HG02885 (cell line): ENCODE measurements around the gene TBX4.
"Not testable (repeated sequence)": the region's sequence is repeated elsewhere in the genome, so short reads cannot be mapped to it uniquely, and the experiment has no call there.

Experiments
- ATAC-seq: cut with Tn5 transposase; IDR thresholded peaks from one replicate; pipeline ENCODE4 v1.9.1; 2021; ENCODE audit warnings: mild to moderate bottlenecking; ENCODE audit not compliant: unreplicated experiment, poor library complexity

Gene TBX4

GRCh38 chr17:61517265-61517664 lies 65.0 kb downstream of the TBX4 start:
- no peak for ATAC-seq

GRCh38 chr17:61517843-61518606 lies 65.8 kb downstream of the TBX4 start:
- ATAC-seq: no peak

DNA sequence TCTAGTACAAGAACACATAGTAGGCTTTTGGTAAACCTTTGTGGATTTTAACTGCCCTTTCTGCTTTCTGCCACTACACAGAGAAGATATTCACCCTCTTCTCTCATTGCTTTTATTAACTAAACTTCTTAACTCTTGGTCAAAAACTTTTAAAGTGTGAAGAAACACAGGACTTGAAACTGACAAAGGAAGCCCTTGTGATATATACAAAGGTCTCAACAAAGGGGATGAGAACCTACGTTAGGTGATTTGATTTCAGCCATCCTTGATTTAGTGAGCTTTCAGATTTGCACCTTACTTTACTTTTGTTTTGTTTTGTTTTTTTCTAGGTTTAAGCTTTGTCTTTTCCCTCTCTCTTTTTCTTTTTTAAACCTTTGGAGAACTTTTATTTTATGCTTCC lies 66.9 kb downstream of the TBX4 start:
- ATAC-seq: no peak

DNA sequence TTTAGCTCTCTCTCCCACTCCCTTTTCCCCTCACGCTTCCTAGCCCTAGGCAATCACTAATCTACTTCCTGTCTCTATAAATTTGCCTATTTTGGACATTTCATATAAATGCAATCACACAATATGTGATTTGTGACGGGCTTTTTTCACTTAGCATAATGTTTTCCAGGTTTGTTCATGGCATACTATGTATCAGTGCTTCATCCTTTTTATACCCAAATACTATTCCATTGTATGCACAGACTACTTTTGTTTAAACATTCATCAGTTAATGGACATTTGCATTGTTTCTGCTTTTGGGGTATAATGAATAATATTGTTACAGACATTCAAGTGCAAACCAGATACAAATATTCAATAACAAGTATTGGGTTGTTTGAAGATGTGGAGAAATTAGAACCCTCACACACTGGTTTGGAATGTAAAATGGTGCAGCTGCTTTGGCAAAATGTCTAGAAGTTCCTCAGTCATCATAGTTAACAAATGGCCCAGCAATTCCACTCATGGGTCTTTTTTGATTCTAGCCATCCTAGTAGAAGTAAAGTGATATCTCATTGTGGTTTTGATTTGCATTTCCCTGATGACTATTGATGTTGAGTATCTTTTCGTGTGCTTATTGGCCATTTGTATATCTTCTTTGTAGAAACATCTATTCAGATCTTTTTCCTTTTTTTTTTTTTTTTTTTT lies 67.7 kb downstream of the TBX4 start:
- ATAC-seq: no peak

DNA sequence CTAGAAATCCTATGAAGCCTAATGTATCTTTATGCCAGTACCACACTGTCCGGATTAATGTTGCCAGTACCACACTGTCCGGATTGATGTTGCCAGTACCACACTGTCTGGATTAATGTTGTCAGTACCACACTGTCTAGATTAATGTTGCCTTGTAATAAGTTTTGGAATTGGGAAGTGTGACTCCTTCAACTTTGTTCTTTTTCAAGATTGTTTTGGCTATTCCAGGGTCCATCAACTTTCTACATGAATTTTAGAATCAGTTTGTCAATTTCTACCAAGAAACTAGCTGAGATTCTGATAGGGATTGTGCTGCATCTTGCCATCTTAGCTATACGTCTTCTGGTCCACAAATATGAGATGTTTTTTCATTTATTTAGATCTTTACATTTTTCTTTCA lies 68.7 kb downstream of the TBX4 start:
- ATAC-seq: no peak

GRCh38 chr17:61522088-61522487 lies 69.9 kb downstream of the TBX4 start:
- ATAC-seq: no peak

GRCh38 chr17:61524319-61524718 lies 72.1 kb downstream of the TBX4 start:
- ATAC-seq: no peak

DNA sequence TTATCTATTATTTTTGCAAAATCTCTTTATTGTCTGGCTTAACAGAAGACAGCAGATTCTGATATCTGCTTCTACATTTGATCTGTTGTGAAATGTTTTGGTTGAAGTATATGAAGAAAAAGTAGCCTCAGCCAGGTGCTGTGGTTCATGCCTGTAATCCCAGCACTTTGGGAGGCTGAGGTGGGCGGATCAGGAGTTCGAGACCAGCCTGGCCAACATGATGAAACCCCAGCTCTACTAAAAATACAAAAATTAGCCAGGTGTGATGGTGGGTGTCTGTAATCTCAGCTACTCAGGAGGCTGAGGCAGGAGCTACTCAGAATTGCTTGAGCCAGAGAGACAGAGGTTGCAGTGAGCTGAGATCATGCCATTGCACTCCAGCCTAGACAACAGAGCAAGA lies 75.2 kb downstream of the TBX4 start:
- not testable (repeated sequence) for ATAC-seq

DNA sequence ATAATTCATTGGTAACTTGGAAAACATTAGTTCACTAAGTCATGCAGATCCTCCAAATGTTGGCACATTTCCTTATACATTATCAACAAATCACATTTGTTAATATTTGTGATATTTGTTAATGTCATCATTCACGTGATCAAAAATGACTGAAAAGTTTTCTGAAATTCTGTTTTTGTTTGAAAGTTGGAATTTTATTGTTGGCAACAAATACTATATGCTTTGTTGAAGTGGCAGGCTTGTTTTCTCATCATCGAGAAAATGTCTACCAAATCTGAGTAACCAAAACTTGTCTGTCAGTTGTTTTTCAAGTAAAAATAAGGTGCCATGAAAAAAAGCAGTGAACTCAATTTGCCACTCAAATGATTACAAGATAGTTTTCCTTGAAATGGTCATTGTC lies 75.9 kb downstream of the TBX4 start:
- no peak for ATAC-seq

DNA sequence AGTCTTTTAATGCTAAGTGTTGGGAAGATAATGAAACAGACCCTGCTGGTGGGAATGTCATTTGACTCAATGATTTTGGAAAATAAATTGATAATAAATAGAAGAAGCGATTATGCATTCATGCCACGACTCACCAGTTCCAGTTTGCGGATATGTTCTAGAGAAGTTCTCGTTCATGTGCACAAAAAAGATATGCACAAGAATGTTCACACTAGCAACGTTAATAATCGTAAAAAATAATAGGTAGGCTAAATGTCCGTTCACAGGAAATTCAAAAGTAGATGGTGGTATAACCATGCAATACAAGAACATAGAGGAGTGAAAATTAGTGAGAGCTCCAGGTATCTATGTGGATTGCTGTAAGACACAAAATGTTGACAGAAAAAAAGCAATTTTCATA lies 79.0 kb downstream of the TBX4 start:
- ATAC-seq: no peak

DNA sequence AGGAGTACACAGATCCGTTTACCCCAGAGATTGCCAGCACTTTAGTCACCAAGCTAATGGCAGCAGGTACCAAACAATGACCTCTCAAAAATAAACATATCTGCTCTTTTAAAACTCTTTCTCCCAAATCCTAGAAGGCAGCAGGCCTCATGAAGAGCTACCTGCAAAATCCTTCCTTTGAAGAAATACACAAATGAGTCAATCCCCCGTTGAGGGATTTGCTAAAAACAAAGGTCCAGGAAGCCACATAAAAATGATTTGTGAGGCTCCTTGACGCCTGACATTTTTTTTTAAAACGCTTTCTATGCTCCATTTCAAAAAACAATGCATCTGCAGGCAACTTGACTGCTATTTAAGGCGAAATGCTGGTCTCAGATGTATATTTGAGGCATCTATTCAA lies 80.6 kb downstream of the TBX4 start:
- ATAC-seq: no peak

- ATAC-seq: no peak
These were observed 81.6 kb downstream of the TBX4 start for GRCh38 chr17:61533797-61534196.

- ATAC-seq: no peak
These were observed 82.2 kb downstream of the TBX4 start for GRCh38 chr17:61534414-61534813.
